HG03103 (cell line): ENCODE data around the gene GBGT1.
"Not testable (repeated sequence)": the region's sequence is repeated elsewhere in the genome, so short reads cannot be mapped to it uniquely, and the experiment has no call there.

Experiments used
- ATAC-seq: cut with Tn5 transposase; IDR thresholded peaks from one replicate; pipeline ENCODE4 v1.9.1; 2021; ENCODE audit warnings: low read depth; ENCODE audit not compliant: unreplicated experiment

The GBGT1 gene

DNA sequence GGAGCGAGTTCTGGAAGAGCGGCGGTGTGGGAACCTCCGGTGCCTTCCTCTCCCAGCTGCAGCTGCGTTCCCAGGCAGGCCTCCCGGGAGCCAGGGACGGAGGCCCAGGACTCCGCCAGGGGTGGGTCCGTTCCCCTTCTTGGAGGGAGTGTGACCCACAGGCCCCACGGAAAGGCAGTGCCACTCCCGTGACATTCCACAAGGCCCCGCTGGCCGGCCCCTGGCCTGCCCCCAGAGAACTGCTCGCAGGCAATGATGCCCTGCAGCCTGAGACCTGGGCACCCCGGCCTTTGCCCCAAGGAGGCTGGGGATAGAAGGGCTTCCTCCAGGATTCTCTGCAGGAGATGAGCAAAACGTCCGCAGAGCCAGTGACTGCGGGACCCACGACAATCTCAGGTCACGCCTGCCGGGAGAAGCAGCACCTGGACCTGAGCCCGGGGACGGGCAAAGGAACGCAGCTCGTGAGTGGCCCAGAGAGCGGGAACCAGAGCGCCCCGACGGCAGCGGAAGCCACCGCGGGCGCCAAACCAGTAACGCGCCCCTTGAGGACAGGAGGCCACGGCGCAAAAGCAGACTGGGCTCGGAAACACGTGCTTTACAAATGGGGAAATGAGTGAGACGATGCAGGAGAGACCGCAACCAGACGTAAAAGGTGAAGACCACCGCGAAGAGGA lies 36.1 kb upstream of the GBGT1 start:
- ATAC-seq, result no peak

- ATAC-seq, result no peak
These were observed 31.3 kb upstream of the GBGT1 start for GRCh38 chr9:133195029-133195428.

DNA sequence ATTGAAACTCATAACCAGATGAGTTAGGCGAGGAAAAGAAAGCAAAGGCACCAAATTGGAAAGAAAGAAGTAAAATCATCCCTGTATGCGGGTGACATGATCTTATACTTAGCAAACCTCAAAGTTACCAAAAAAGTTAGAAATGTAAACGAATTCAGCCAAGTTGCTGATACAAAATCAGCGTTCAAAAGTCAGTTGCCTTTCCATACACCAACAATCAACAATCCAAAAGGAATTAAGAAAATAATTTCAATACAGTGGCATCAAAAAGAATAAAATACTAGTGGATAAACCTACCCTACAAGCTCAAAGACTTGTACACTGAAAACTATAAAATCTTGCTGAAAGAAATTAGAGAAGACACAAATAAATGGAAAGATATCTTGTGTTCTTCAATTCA lies 30.9 kb upstream of the GBGT1 start:
- ATAC-seq, result no peak

GRCh38 chr9:133191989-133192388 lies 28.3 kb upstream of the GBGT1 start:
- no peak for ATAC-seq

- no peak for ATAC-seq
These were observed 26.1 kb upstream of the GBGT1 start for GRCh38 chr9:133189826-133190225.

GRCh38 chr9:133188843-133189180 lies 25.1 kb upstream of the GBGT1 start:
- no peak for ATAC-seq

DNA sequence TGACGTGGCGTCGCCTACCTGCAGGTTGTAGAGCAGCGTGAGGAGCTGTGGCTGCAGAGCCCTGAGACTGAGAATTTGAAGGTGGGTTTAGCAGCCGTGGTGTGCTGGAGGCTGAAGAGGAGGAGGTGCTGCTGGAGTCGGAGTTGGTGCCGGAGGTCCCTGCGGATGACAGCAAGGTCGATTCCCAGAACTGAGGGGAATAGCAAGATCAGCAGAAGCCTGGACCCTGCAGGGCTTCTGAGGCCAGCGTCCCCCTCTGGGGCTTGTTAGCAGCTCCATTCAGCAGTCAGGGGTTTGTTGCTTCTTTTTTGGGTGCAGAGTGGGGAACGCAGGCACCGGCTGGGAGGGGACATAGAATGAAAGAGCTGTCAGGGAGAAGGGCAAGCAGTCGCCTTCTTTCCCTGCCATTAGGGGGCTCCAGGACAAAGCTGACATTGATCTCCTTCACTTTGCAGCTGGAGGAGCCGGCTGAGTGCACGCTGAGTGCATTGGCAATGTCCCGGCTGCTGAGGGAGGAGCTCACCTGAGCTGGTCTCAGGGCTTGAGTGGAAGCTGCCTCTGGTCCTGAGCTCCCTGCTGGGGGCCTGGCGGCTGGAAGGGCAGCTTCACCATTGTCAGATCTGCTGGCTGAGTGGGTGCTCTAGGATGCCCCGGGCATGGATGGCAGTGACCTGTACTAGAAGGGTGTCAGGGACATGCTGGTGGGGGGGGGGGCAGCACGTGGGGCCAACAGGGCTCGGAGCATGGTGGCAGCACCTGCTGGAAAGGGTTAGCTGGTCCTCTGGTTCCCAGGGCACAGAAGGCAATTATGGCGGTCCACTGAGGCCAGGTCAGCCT lies 24.5 kb upstream of the GBGT1 start:
- no peak for ATAC-seq

- no peak for ATAC-seq
These were observed 23.9 kb upstream of the GBGT1 start for GRCh38 chr9:133187561-133188005.

GRCh38 chr9:133186736-133187135 lies 23.0 kb upstream of the GBGT1 start:
- no peak for ATAC-seq

DNA sequence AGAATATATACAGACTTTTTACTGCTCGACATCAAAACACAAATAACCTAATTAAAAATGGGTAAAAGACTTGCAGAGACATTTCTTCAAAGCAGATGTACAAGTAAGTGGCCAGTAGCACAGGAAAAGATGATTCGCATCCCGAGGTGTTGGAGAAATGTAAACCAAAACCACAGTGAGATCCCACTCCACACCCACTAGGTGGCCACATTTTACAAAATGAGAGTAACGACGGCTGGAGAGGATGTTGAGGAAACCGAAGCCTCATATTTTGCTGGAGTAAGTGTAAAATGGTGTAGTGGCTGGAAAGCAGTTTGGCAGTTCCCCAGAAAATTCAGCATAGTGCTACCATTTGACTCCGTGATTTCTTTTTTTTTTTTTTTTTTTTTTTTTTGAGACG lies 21.3 kb upstream of the GBGT1 start:
- ATAC-seq, result no peak

DNA sequence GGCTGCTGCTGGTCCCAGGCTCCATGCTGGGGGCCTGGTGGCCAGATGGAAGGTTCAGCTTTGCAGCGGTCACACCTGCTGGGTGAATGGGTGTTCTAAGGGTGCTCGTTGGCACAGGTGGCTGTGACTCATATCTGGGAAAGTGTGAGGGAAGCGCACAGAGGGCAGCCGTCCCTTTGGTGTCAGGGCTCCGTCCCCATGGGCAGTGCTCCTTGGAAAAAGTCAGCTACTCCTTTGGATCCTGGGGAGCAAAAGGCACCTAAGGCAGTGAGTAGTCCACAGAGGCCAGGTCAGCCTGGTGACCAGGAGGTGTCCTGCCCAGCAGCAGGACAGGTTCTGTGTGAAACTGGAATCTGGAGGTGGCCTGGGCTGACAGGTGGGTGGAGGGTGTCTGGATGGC lies 18.4 kb upstream of the GBGT1 start:
- ATAC-seq, result no peak

GRCh38 chr9:133181561-133181960 lies 17.8 kb upstream of the GBGT1 start:
- no peak for ATAC-seq

DNA sequence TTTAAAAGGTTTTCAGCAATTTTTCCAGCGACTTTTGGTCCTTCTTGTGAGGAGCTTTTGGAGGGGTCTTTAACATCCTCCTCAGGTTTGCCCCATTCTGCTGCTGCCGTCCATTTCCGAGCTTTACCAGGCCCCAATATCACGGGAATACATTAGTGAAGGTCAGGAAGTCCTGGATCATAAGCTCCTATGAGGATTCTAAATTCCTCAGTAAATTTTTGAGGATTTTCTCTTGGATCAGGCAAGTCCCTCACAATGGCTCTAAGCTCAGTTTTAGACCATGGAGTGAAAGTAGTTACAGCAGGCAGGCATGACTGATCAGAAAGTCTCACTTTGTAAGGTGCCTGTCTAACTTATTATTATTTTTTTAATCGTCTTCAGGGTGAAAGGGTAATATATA lies 17.2 kb upstream of the GBGT1 start:
- no peak for ATAC-seq

- ATAC-seq, result no peak
These were observed 9.3 kb upstream of the GBGT1 start for GRCh38 chr9:133173056-133173455.

- ATAC-seq, result no peak
These were observed 7.6 kb upstream of the GBGT1 start for GRCh38 chr9:133171161-133171961.

GRCh38 chr9:133170716-133171115 lies 7.0 kb upstream of the GBGT1 start:
- ATAC-seq, result no peak

DNA sequence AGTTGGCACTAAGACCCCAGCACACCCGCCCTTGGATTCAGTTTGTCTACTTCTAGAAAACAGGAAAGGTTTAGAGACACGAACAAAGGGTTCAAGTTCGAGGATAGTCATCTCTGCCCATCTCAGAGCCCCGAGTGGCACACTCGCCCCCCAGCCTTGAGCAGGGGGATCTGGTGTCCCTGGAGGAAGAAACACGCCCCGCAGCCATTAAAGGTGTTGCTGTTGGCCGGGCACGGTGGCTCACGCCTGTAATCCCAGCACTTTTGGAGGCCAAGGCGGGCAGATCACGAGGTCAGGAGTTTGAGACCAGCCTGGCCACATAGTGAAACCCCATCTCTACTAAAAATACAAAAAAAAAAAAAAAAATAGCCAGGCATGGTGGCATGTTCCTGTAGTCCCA lies 6.0 kb upstream of the GBGT1 start:
- not testable (repeated sequence) for ATAC-seq

GRCh38 chr9:133169102-133169501 lies 5.4 kb upstream of the GBGT1 start:
- ATAC-seq, result no peak

GRCh38 chr9:133168432-133168831 lies 4.7 kb upstream of the GBGT1 start:
- ATAC-seq, result no peak

GRCh38 chr9:133167769-133168168 lies 4.1 kb upstream of the GBGT1 start:
- no peak for ATAC-seq

DNA sequence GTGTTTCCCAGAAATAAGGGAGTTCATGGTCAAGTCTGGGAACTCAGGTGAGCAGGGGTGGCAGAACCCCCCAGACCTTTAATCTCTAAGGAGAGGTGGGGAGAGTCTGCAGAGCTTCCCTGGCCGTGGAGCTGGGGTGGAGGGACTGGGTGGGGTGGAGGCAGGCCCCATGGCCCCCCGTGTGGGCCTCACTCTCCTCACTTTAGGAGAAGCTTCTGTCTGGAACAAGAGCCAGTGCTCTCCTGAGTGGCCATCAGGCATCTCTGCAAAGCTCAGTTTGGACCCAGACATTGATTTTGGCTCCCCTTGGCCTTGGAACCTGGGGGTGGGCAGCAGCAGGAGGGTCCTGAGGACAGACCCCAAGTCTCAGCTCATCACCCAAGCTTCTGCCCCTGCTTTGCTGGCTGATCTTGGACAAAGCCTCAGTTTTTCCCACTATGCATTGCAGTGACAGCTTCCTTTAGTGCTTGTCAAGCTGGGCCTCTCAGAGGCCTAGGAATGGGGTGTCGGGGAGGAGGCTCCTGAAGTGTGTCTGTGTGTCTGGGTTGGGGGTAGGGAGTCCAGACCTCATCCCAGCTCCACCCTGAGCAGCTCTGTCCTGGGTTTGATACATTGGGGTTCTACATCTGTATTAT lies 3.5 kb upstream of the GBGT1 start:
- no peak for ATAC-seq
